HEK293 (cell line): ENCODE measurements around the gene BRD3OS.

Experiments
- CTCF ChIA-PET: fragments of 350-600 bp; formaldehyde crosslinking; extraction: SDS; loops from one replicate; lab custom pipeline; 2021; ENCODE audit warnings: antibody characterized with exemption; lab: Yijun Ruan, JAX
- POLR2A ChIA-PET: fragments of 300-600 bp; formaldehyde crosslinking; extraction: SDS; loops from one replicate; lab custom pipeline; 2020; ENCODE audit warnings: antibody characterized with exemption, inconsistent platforms; lab: Yijun Ruan, JAX
- H3K27ac ChIP-seq: fragments of 200-500 bp; sonication (Bioruptor generic); 2 replicates; pipeline ENCODE4 v1.5.1; 2014; ENCODE audit warnings: low read depth, low read length, control low read depth, inconsistent platforms; ENCODE audit errors: extremely low read depth
- H3K36me3 ChIP-seq, 2 experiments: fragments of 200-500 bp in 1 of 2; sonication (Bioruptor generic) in 1 of 2; 1 replicate in 1 of 2; 2 replicates in 1 of 2; pipeline ENCODE4 v1.5.1; 2014 to 2017; ENCODE audit warnings: inconsistent platforms in 2 of 2, low read length in 2 of 2; ENCODE audit not compliant: control insufficient read depth in 2 of 2, insufficient read depth in 1 of 2
- H3K4me1 ChIP-seq: fragments of 200-500 bp; sonication (Bioruptor generic); 2 replicates; pipeline ENCODE4 v1.5.1; 2014; ENCODE audit warnings: mild to moderate bottlenecking, low read length, inconsistent platforms; ENCODE audit not compliant: control insufficient read depth, insufficient read depth
- H3K4me3 ChIP-seq: 2 replicates; pipeline ENCODE4 v1.5.1; 2011; ENCODE audit warnings: low read depth, mild to moderate bottlenecking, control low read depth, low read length, moderate library complexity
- H3K9me3 ChIP-seq: fragments of 200-500 bp; sonication (Bioruptor generic); 2 replicates; pipeline ENCODE4 v1.5.1; 2014; ENCODE audit warnings: low read depth, low read length, inconsistent platforms; ENCODE audit not compliant: control insufficient read depth, insufficient read depth
- BCL11B ChIP-seq: fragments of 450-650 bp; formaldehyde crosslinking; IDR thresholded peaks from 2 replicates; pipeline ENCODE4 v1.5.1; 2016; ENCODE audit warnings: low read depth, missing biosample characterization, missing genetic modification characterization
- CTCF ChIP-seq: fragments of 450-650 bp; formaldehyde crosslinking; IDR thresholded peaks from 2 replicates; pipeline ENCODE4 v1.5.1; 2016; ENCODE audit warnings: missing biosample characterization, missing genetic modification characterization
- KLF16 ChIP-seq: fragments of 450-650 bp; formaldehyde crosslinking; IDR thresholded peaks from 2 replicates; pipeline ENCODE4 v1.5.1; 2017; ENCODE audit warnings: missing biosample characterization, missing genetic modification characterization
- SETDB1 ChIP-seq: IDR thresholded peaks from one replicate; pipeline ENCODE4 v1.6.1; 2017; ENCODE audit warnings: mild to moderate bottlenecking, low read length, moderate library complexity, mixed read lengths; ENCODE audit not compliant: insufficient read length
- SP2 ChIP-seq: fragments of 450-650 bp; formaldehyde crosslinking; IDR thresholded peaks from 2 replicates; pipeline ENCODE4 v1.5.1; 2016; ENCODE audit warnings: missing biosample characterization, missing genetic modification characterization
- TCF7L2 ChIP-seq: IDR thresholded peaks from 2 replicates; pipeline ENCODE4 v1.6.1; 2011; ENCODE audit warnings: low read depth, mild to moderate bottlenecking, inconsistent platforms, low read length, moderate library complexity, borderline replicate concordance
- TSHZ1 ChIP-seq: fragments of 450-650 bp; formaldehyde crosslinking; IDR thresholded peaks from 2 replicates; pipeline ENCODE4 v1.5.1; 2016; ENCODE audit warnings: missing biosample characterization, missing genetic modification characterization, borderline replicate concordance
- WT1 ChIP-seq: fragments of 450-650 bp; formaldehyde crosslinking; IDR thresholded peaks from 2 replicates; pipeline ENCODE4 v1.5.1; 2016; ENCODE audit warnings: missing biosample characterization, missing genetic modification characterization
- YY1 ChIP-seq: fragments of 450-650 bp; formaldehyde crosslinking; IDR thresholded peaks from 2 replicates; pipeline ENCODE4 v1.5.1; 2018; ENCODE audit warnings: missing biosample characterization, missing genetic modification characterization
- ZBTB44 ChIP-seq: fragments of 450-650 bp; IDR thresholded peaks from 2 replicates; pipeline ENCODE4 v1.5.1; 2018; ENCODE audit warnings: missing biosample characterization, mild to moderate bottlenecking, missing genetic modification characterization
- ZBTB6 ChIP-seq: fragments of 450-650 bp; formaldehyde crosslinking; IDR thresholded peaks from 2 replicates; pipeline ENCODE4 v1.5.1; 2017; ENCODE audit warnings: missing biosample characterization, missing genetic modification characterization
- ZNF10 ChIP-seq: fragments of 450-650 bp; formaldehyde crosslinking; IDR thresholded peaks from 2 replicates; pipeline ENCODE4 v1.5.1; 2017; ENCODE audit warnings: missing biosample characterization, missing genetic modification characterization
- ZNF23 ChIP-seq: fragments of 450-650 bp; formaldehyde crosslinking; IDR thresholded peaks from 2 replicates; pipeline ENCODE4 v1.5.1; 2016; ENCODE audit warnings: missing biosample characterization, missing genetic modification characterization, borderline replicate concordance
- ZNF266 ChIP-seq: fragments of 450-650 bp; formaldehyde crosslinking; IDR thresholded peaks from 2 replicates; pipeline ENCODE4 v1.5.1; 2016; ENCODE audit warnings: missing biosample characterization, missing genetic modification characterization, low read depth
- ZNF335 ChIP-seq: fragments of 450-650 bp; formaldehyde crosslinking; conservative IDR thresholded peaks from 2 replicates; pipeline ENCODE4 v1.5.1; 2016; ENCODE audit warnings: missing biosample characterization, missing genetic modification characterization
- ZNF341 ChIP-seq: fragments of 450-650 bp; formaldehyde crosslinking; IDR thresholded peaks from 2 replicates; pipeline ENCODE4; 2016; ENCODE audit warnings: low read depth, missing biosample characterization, missing genetic modification characterization
- ZNF488 ChIP-seq: fragments of 450-650 bp; formaldehyde crosslinking; IDR thresholded peaks from 2 replicates; pipeline ENCODE4 v1.5.1; 2016; ENCODE audit warnings: missing biosample characterization, missing genetic modification characterization
- ZNF548 ChIP-seq: fragments of 450-650 bp; formaldehyde crosslinking; IDR thresholded peaks from 2 replicates; pipeline ENCODE4 v1.5.1; 2016; ENCODE audit warnings: missing biosample characterization, missing genetic modification characterization
- ZNF660 ChIP-seq: fragments of 450-650 bp; IDR thresholded peaks from 2 replicates; pipeline ENCODE4 v1.5.1; 2018; ENCODE audit warnings: missing biosample characterization, mild to moderate bottlenecking, missing genetic modification characterization
- ZNF776 ChIP-seq: fragments of 450-650 bp; formaldehyde crosslinking; IDR thresholded peaks from 2 replicates; pipeline ENCODE4 v1.5.0; 2017; ENCODE audit warnings: missing biosample characterization, missing genetic modification characterization, borderline replicate concordance
- ZNF791 ChIP-seq: fragments of 450-650 bp; formaldehyde crosslinking; IDR thresholded peaks from 2 replicates; pipeline ENCODE4 v1.5.1; 2016; ENCODE audit warnings: missing biosample characterization, missing genetic modification characterization
- ZNF843 ChIP-seq: fragments of 450-650 bp; formaldehyde crosslinking; IDR thresholded peaks from 2 replicates; pipeline ENCODE4 v1.5.1; 2016; ENCODE audit warnings: missing biosample characterization, missing genetic modification characterization

The BRD3OS gene

GRCh38 chr9:133994353-133995011 is 30.8 kb upstream of the BRD3OS start (continued):
- TF ChIP-seq YY1 (tag by site-specific recombination) (no peak), ZNF660 (tag by site-specific recombination) (0 out of 2 replicates have a peak, but pooled peaks have one; percentile 42), WT1 (no peak), TSHZ1 (tag by site-specific recombination) (no peak), SP2 (tag by site-specific recombination) (no peak), ZBTB44 (tag by site-specific recombination) (no peak), BCL11B (peak; percentile 30; the same call in 1 of the 2 replicates), SETDB1 (no peak), CTCF (tag by site-specific recombination) (peak; percentile 96), ZNF266 (tag by site-specific recombination) (no peak), ZNF10 (tag by site-specific recombination) (no peak), ZNF488 (no peak), ZNF335 (0 out of 2 replicates have a peak, but pooled peaks have one; percentile 38), ZNF23 (tag by site-specific recombination) (no peak), ZNF791 (no peak), KLF16 (tag by site-specific recombination) (no peak)

- peaks cover 8% of the 10 kb centered on the region; the same call in 1 of the 2 replicates for H3K4me1 ChIP-seq
- no peak overlapping the region for H3K4me3 ChIP-seq
- CTCF ChIA-PET, result interaction anchor here (0.5 to 5.4 kb wide), 55 partner anchors 9 to 841 kb away, joined by 3 to 200 read pairs (median 4); partner anchors contain the start of gene BRD3OS
- H3K9me3 ChIP-seq, result no peaks in the 10 kb centered on the region
- POLR2A ChIA-PET, result interaction anchor here (1.1 kb wide), 1 partner anchor 81 kb away, joined by 3 read pairs; no protein-coding TSS in a partner anchor
- no peaks in the 10 kb centered on the region for H3K36me3 ChIP-seq
- H3K27ac ChIP-seq, result no peak overlapping the region
- TF ChIP-seq ZBTB6, result no peak
- TF ChIP-seq ZNF776 (tag by site-specific recombination), result no peak
- no peak for TF ChIP-seq ZNF335
- peak; percentile 40; the same call in 1 of the 2 replicates for TF ChIP-seq CTCF (tag by site-specific recombination)
- no peak for TF ChIP-seq ZNF341
- TF ChIP-seq ZNF548 (tag by site-specific recombination), result no peak
- TF ChIP-seq TCF7L2, result no peak
- no peak for TF ChIP-seq ZNF843 (tag by site-specific recombination)
These were observed 30.0 kb upstream of the BRD3OS start for GRCh38 chr9:133995012-133995896.
